BLaER1 treated with 17β-estradiol and CSF1 and Interleukin-3, amounts not matched to agents 10 nM and 100 nM (cell line): ENCODE results near the gene CFAP410.
"Not testable (repeated sequence)": the region's sequence is repeated elsewhere in the genome, so short reads cannot be mapped to it uniquely, and the experiment has no call there.

Experiments
- H3K27ac ChIP-seq, 11 experiments: shearing (Covaris generic); formaldehyde crosslinking; 2 replicates each; pipeline ENCODE4 v1.8.1; 2022
- H3K27me3 ChIP-seq, 11 experiments: shearing (Covaris generic); formaldehyde crosslinking; 2 replicates each; pipeline ENCODE4 v1.8.1; 2022
- H3K36me3 ChIP-seq, 11 experiments: shearing (Covaris generic); formaldehyde crosslinking; 2 replicates each; pipeline ENCODE4 v1.8.1; 2022
- H3K4me1 ChIP-seq, 10 experiments: shearing (Covaris generic); formaldehyde crosslinking; 2 replicates each; pipeline ENCODE4 v1.8.1; 2022
- H3K4me2 ChIP-seq, 11 experiments: shearing (Covaris generic); formaldehyde crosslinking; 2 replicates each; pipeline ENCODE4 v1.8.1; 2022
- H3K4me3 ChIP-seq, 10 experiments: shearing (Covaris generic); formaldehyde crosslinking; 2 replicates each; pipeline ENCODE4 v1.8.1; 2022
- H3K9ac ChIP-seq, 11 experiments: shearing (Covaris generic); formaldehyde crosslinking; 2 replicates each; pipeline ENCODE4 v1.8.1; 2022
- H3K9me3 ChIP-seq, 11 experiments: shearing (Covaris generic); formaldehyde crosslinking; replicated peaks in 1 of 11; 2 replicates each; pipeline ENCODE4 v1.8.1; 2022
- H4K20me1 ChIP-seq, 11 experiments: shearing (Covaris generic); formaldehyde crosslinking; 2 replicates each; pipeline ENCODE4 v1.8.1; 2022
- Cebpa-rat ChIP-seq, 11 experiments: shearing (Covaris generic); IDR thresholded peaks; 2 replicates each; pipeline ENCODE4 v1.8.1; 2022

Gene CFAP410

DNA sequence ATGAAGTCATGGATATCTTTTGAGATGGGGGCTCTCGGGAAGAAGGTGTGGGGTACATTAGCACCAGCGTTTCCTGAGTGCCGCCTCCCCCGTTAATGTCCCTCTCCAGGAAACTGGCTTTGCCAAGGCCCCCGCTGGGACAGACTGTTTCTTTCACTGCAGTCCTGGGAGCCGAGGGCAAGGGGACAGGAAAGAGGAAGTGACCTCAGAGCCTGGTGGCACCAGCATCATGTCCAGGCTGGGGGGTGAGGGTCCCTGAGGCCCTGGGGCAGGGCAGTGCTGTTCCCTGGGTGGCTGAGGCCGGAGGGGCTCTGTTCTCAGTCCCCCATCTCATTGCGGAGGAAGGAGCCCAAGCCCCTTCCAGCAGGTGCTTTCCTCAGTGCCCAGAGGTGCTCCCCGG is 33.5 kb downstream of the CFAP410 start:
- no peaks in the 10 kb centered on the region for H3K9me3 ChIP-seq
- H3K9ac ChIP-seq, result peak overlapping the region; percentile 40 to 91 (median 61); a peak in 19 of 22 replicates
- peak overlapping the region in 8 of 11 experiments; percentile 11 to 87 (median 44); a peak in 17 of 22 replicates for H3K27ac ChIP-seq
- peaks cover 56 to 100% (median 97%) of the 10 kb centered on the region in 10 experiments for H3K4me1 ChIP-seq
- peaks cover 93 to 100% (median 100%) of the 10 kb centered on the region in 11 experiments for H4K20me1 ChIP-seq
- peak overlapping the region; percentile 92 to 100 (median 98) for H3K4me2 ChIP-seq
- no peaks in the 10 kb centered on the region for H3K27me3 ChIP-seq
- no peak for TF ChIP-seq Cebpa-rat (IDR thresholded peaks at IDR 0.05)
- H3K4me3 ChIP-seq, result peak overlapping the region in 3 of 10 experiments; percentile 9 to 32 (median 21); a peak in 2 of 20 replicates
- H3K36me3 ChIP-seq, result peaks cover 35 to 59% (median 46%) of the 10 kb centered on the region in 11 experiments

- Histone ChIP-seq H3K9me3 (no peaks in the 10 kb centered on the region), H3K36me3 (peaks cover 27 to 51% (median 38%) of the 10 kb centered on the region in 11 experiments), H3K4me2 (peak overlapping the region; percentile 92 to 100 (median 98)), H3K4me1 (peaks cover 56 to 93% (median 92%) of the 10 kb centered on the region in 10 experiments), H3K4me3 (peak overlapping the region in 2 of 10 experiments; percentile 9 to 21; a peak in 2 of 20 replicates), H3K27ac (peak overlapping the region in 6 of 11 experiments; percentile 44 to 87 (median 52); a peak in 12 of 22 replicates), H3K9ac (peak overlapping the region; percentile 28 to 97 (median 66); a peak in 19 of 22 replicates), H4K20me1 (peaks cover 87 to 96% (median 94%) of the 10 kb centered on the region in 11 experiments), H3K27me3 (no peaks in the 10 kb centered on the region)
- TF ChIP-seq Cebpa-rat (IDR thresholded peaks at IDR 0.05), result no peak
These were observed 34.3 kb downstream of the CFAP410 start for GRCh38 chr21:44304877-44305293.

- Histone ChIP-seq H3K27ac (peak overlapping the region in 7 of 11 experiments; percentile 10 to 87 (median 51); a peak in 8 of 22 replicates), H3K4me1 (peaks cover 58 to 91% (median 89%) of the 10 kb centered on the region in 10 experiments), H3K9ac (peak overlapping the region; percentile 1 to 97 (median 88); a peak in 18 of 22 replicates), H4K20me1 (peaks cover 79 to 88% (median 87%) of the 10 kb centered on the region in 11 experiments), H3K4me2 (peak overlapping the region; percentile 92 to 100 (median 98)), H3K9me3 (no peaks in the 10 kb centered on the region), H3K36me3 (peaks cover 21 to 43% (median 31%) of the 10 kb centered on the region in 11 experiments), H3K4me3 (0 out of 20 replicates have a peak overlapping the region, but pooled peaks of 1 of the 10 experiments have one; percentile 11), H3K27me3 (no peaks in the 10 kb centered on the region)
- no peak for TF ChIP-seq Cebpa-rat (IDR thresholded peaks at IDR 0.05)
These were observed 35.1 kb downstream of the CFAP410 start for GRCh38 chr21:44304011-44304616.

DNA sequence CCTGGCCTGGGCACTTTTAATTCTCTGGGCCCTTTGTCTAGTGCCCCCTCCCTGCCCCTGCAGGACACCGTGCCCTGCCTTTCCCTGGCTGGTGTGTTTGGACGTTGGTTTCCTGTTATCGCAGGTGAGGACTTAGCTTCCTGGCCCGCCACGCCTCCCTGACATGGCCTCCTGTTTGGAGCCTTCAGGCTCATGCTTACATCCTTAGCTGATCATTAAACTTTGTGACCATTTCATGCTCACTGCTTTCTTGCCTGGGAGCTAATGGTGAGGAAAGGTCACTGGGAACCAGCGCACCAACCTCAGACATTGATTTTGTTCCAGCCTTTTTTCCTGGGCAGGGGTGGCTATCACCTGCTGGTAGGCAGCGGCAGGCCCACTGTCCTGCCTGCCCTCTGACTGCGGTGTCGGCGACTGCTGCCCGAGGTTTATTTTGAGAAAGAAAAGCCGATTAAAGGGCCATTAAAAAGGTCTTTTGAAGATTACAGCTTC is 35.7 kb downstream of the CFAP410 start:
- H3K36me3 ChIP-seq, result peaks cover 21 to 37% (median 26%) of the 10 kb centered on the region in 11 experiments
- peak overlapping the region in 4 of 11 experiments; percentile 30 to 87 (median 56); a peak in 6 of 22 replicates for H3K27ac ChIP-seq
- peaks cover 74 to 83% (median 81%) of the 10 kb centered on the region in 11 experiments for H4K20me1 ChIP-seq
- H3K4me1 ChIP-seq, result peaks cover 63 to 90% (median 89%) of the 10 kb centered on the region in 10 experiments
- TF ChIP-seq Cebpa-rat (IDR thresholded peaks at IDR 0.05), result no peak
- peak overlapping the region in 10 of 11 experiments; percentile 1 to 97 (median 89); a peak in 17 of 22 replicates for H3K9ac ChIP-seq
- no peaks in the 10 kb centered on the region for H3K27me3 ChIP-seq
- no peaks in the 10 kb centered on the region for H3K9me3 ChIP-seq
- H3K4me2 ChIP-seq, result peak overlapping the region; percentile 92 to 100 (median 98)
- peak overlapping the region in 1 of 10 experiments; percentile 81; a peak in 2 of 20 replicates for H3K4me3 ChIP-seq

GRCh38 chr21:44302573-44303401 is 36.4 kb downstream of the CFAP410 start:
- not testable (repeated sequence) for H3K27me3 ChIP-seq, H3K9me3 ChIP-seq
- peak overlapping the region in 4 of 11 experiments; percentile 59 to 95 (median 88); a peak in 9 of 22 replicates for H3K27ac ChIP-seq
- peak overlapping the region; percentile 92 to 100 (median 98) for H3K4me2 ChIP-seq
- peak overlapping the region; percentile 70 to 88 (median 81); a peak in 18 of 20 replicates for H3K4me3 ChIP-seq
- H4K20me1 ChIP-seq, result peaks cover 70 to 75% (median 74%) of the 10 kb centered on the region in 11 experiments
- H3K9ac ChIP-seq, result peak overlapping the region; percentile 47 to 97 (median 90); a peak in 20 of 22 replicates
- H3K36me3 ChIP-seq, result peaks cover 16 to 30% (median 21%) of the 10 kb centered on the region in 11 experiments
- H3K4me1 ChIP-seq, result peaks cover 71 to 90% (median 89%) of the 10 kb centered on the region in 10 experiments

GRCh38 chr21:44301961-44302406 is 37.2 kb downstream of the CFAP410 start:
- Histone ChIP-seq H4K20me1 (peaks cover 65 to 67% (median 66%) of the 10 kb centered on the region in 11 experiments), H3K4me1 (peaks cover 77 to 90% (median 89%) of the 10 kb centered on the region in 10 experiments), H3K27ac (peak overlapping the region in 7 of 11 experiments; percentile 87 to 97 (median 93); a peak in 10 of 22 replicates), H3K27me3 (no peaks in the 10 kb centered on the region), H3K36me3 (peaks cover 8 to 22% (median 12%) of the 10 kb centered on the region in 11 experiments), H3K9me3 (no peaks in the 10 kb centered on the region), H3K4me3 (peak overlapping the region; percentile 70 to 88 (median 81)), H3K9ac (peak overlapping the region; percentile 87 to 97 (median 91); a peak in 21 of 22 replicates), H3K4me2 (peak overlapping the region; percentile 92 to 100 (median 98))
- no peak for TF ChIP-seq Cebpa-rat (IDR thresholded peaks at IDR 0.05)

DNA sequence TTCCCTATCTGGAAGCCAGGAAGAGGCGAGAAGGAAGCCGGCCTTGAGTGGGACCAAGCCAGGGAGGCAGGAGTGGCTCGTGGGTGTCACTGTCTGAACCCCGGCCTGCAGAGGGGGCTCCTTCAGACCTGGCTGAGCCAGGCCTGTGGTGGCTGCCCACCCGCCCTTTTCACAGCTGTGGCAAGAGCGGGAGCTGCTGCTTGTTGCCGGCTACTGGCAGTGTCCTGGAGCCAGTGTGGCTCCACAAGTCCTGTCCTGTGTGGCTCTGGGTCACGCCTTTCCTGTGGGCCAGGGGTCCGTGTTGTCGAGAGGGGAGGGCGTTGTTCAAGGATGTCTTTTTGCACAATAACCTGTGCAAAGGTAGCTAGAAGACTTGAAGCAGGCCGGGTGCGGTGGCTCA is 38.0 kb downstream of the CFAP410 start:
- H3K4me2 ChIP-seq, result peak overlapping the region; percentile 92 to 100 (median 98)
- peak overlapping the region; percentile 85 to 97 (median 91); a peak in 21 of 22 replicates for H3K27ac ChIP-seq
- peak overlapping the region; percentile 87 to 97 (median 91) for H3K9ac ChIP-seq
- no peaks in the 10 kb centered on the region for H3K9me3 ChIP-seq
- H3K4me1 ChIP-seq, result peaks cover 80 to 89% (median 87%) of the 10 kb centered on the region in 10 experiments
- no peaks in the 10 kb centered on the region for H3K27me3 ChIP-seq
- peaks cover 56 to 59% (median 57%) of the 10 kb centered on the region in 11 experiments for H4K20me1 ChIP-seq
- peaks cover 0 to 13% (median 5%) of the 10 kb centered on the region in 11 experiments; a peak in 15 of 22 replicates for H3K36me3 ChIP-seq
- peak overlapping the region; percentile 70 to 88 (median 81) for H3K4me3 ChIP-seq
- TF ChIP-seq Cebpa-rat (IDR thresholded peaks at IDR 0.05), result no peak
